Measurements from ENCODE around the gene TRA2B. TPM values are rescaled to one million over a fixed set of nuclear protein-coding genes. Genes with fewer than 3 reads are reported as not detected.

The TRA2B gene
- total RNA-seq, 1 donor from 2014 or later = 205 TPM

DNA sequence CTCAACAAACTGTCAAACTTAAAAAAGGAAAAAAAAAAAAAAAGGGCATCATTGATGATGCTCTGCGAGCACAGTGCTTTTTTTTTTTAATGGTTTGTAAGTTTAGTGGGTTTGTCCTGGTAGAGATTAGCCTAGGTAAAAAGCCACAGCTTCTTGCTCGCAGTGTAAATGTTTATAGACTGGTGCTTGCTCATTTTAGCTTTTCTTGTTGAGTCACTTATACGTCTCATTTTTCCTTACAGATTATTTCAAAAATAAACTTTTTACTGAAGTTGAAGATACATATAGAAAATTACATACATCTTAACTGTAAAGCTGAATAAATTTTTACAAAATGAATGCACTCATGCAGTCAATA, 16.5 kb upstream of the TRA2B start:
- H3K4me1 Mint-ChIP-seq (ENCODE audit: low read depth) = peaks cover 11% of the 10 kb centered on the region
- H3K4me3 Mint-ChIP-seq (ENCODE audit: low read depth) = no peak overlapping the region
- H3K27ac Mint-ChIP-seq = no peak overlapping the region
- no peaks in the 10 kb centered on the region for H3K36me3 Mint-ChIP-seq (ENCODE audit: insufficient read depth)
- peaks cover 12% of the 10 kb centered on the region for H3K27me3 Mint-ChIP-seq
- DNase-seq (ENCODE audit: low spot score, unreplicated experiment) = no peak
- H3K9me3 Mint-ChIP-seq (ENCODE audit: low read depth) = no peaks in the 10 kb centered on the region
- TF ChIP-seq, protein P1, sequence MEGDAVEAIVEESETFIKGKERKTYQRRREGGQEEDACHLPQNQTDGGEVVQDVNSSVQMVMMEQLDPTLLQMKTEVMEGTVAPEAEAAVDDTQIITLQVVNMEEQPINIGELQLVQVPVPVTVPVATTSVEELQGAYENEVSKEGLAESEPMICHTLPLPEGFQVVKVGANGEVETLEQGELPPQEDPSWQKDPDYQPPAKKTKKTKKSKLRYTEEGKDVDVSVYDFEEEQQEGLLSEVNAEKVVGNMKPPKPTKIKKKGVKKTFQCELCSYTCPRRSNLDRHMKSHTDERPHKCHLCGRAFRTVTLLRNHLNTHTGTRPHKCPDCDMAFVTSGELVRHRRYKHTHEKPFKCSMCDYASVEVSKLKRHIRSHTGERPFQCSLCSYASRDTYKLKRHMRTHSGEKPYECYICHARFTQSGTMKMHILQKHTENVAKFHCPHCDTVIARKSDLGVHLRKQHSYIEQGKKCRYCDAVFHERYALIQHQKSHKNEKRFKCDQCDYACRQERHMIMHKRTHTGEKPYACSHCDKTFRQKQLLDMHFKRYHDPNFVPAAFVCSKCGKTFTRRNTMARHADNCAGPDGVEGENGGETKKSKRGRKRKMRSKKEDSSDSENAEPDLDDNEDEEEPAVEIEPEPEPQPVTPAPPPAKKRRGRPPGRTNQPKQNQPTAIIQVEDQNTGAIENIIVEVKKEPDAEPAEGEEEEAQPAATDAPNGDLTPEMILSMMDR (IDR thresholded peaks at IDR 0.05; ENCODE audit: unreplicated experiment) = no peak

DNA sequence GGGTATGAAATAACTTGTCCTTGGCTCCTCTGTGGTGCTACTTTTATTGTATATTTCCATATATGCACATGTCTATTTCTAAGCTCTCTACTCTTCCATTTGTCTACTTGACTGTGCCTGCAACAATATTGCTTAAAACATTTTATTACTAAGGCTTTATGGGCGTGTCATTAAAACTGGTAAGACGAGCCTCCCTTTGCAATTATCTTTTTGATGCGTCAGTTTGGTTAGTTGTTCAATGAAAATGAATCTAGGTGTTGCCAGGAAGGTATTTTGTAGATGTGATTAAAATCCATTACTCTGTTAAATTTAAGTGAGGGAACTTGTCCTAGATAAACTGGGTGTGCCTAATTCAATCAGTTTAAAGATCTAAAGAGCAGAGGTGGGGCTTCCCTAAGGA, 12.9 kb upstream of the TRA2B start:
- H3K27ac Mint-ChIP-seq = no peak overlapping the region
- DNase-seq (ENCODE audit: low spot score, unreplicated experiment) = no peak
- no peaks in the 10 kb centered on the region for H3K9me3 Mint-ChIP-seq (ENCODE audit: low read depth)
- TF ChIP-seq, protein P1 (IDR thresholded peaks at IDR 0.05; ENCODE audit: unreplicated experiment) = no peak
- no peak overlapping the region for H3K4me3 Mint-ChIP-seq (ENCODE audit: low read depth)
- H3K36me3 Mint-ChIP-seq (ENCODE audit: insufficient read depth) = no peaks in the 10 kb centered on the region
- peaks cover 7% of the 10 kb centered on the region for H3K4me1 Mint-ChIP-seq (ENCODE audit: low read depth)
- H3K27me3 Mint-ChIP-seq = peaks cover 16% of the 10 kb centered on the region

DNA sequence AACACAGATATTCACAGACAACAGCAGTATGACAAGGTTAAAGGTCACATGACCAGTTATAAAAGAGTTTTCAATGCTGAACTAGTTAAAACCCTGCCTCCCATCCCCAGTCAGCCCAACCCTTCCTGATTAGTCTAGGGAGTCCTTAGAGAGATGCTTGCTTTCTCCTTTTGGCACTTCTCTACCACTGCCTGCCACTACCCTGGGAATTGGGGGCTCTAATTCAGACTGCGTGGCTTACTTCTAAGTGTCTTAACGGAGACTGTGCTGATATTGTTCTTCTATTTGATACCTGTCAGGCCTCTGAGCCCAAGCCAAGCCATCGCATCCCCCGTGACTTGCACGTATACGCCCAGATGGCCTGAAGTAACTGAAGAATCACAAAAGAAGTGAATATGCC, 11.7 kb upstream of the TRA2B start:
- TF ChIP-seq, protein P1 (IDR thresholded peaks at IDR 0.05; ENCODE audit: unreplicated experiment) = no peak
- Mint-ChIP-seq H3K4me1 (ENCODE audit: low read depth) (peaks cover 5% of the 10 kb centered on the region), H3K36me3 (ENCODE audit: insufficient read depth) (no peaks in the 10 kb centered on the region), H3K27me3 (peaks cover 16% of the 10 kb centered on the region), H3K27ac (no peak overlapping the region), H3K9me3 (ENCODE audit: low read depth) (no peaks in the 10 kb centered on the region), H3K4me3 (ENCODE audit: low read depth) (no peak overlapping the region)
- DNase-seq (ENCODE audit: low spot score, unreplicated experiment) = no peak

DNA sequence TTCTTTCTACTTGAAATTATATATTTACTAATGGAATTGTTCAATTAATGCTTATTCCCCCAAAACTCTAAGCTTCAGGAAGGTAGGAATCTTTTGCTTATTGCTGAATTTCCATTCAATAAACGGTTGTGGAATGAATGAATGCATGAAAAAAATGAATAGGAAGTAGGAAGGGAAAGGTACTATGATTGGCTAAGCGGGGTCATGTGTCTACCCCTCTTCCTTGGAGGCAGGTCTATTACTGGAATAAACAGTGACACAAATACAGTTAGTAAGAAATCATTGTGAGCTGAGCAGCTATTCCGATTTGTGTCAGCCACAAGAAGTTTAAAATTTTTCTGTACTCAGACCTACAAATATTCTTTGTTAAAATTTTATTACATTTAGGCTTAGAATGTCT, 10.5 kb upstream of the TRA2B start:
- TF ChIP-seq, protein P1 (IDR thresholded peaks at IDR 0.05; ENCODE audit: unreplicated experiment) = no peak
- H3K4me3 Mint-ChIP-seq (ENCODE audit: low read depth) = no peak overlapping the region
- DNase-seq (ENCODE audit: low spot score, unreplicated experiment) = no peak
- no peaks in the 10 kb centered on the region for H3K9me3 Mint-ChIP-seq (ENCODE audit: low read depth)
- H3K27ac Mint-ChIP-seq = no peak overlapping the region
- no peaks in the 10 kb centered on the region for H3K36me3 Mint-ChIP-seq (ENCODE audit: insufficient read depth)
- H3K27me3 Mint-ChIP-seq = peaks cover 16% of the 10 kb centered on the region
- H3K4me1 Mint-ChIP-seq (ENCODE audit: low read depth) = peaks cover 3% of the 10 kb centered on the region

DNA sequence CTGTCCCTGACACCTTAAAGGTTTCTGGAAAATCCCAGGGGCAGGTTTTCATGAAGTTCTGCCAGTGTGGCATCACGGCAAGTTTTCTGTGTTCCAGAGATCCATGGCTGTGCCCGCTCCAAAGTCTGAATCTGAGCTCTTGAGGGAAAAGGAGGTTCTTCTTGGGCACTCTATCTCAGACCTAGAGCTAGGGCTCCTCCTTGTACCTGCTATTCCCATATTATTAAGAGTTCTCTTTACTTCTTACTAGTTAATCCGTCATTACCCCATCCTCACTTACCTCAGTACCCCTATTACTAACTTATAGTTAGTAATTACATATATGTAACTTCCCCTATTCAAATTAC, 5.9 kb upstream of the TRA2B start:
- Mint-ChIP-seq H3K9me3 (ENCODE audit: low read depth) (peaks cover 4% of the 10 kb centered on the region), H3K27ac (no peak overlapping the region), H3K4me1 (ENCODE audit: low read depth) (peaks cover 2% of the 10 kb centered on the region), H3K36me3 (ENCODE audit: insufficient read depth) (peaks cover 3% of the 10 kb centered on the region), H3K27me3 (peaks cover 14% of the 10 kb centered on the region), H3K4me3 (ENCODE audit: low read depth) (no peak overlapping the region)
- DNase-seq (ENCODE audit: low spot score, unreplicated experiment) = no peak
- TF ChIP-seq, protein P1 (IDR thresholded peaks at IDR 0.05; ENCODE audit: unreplicated experiment) = peak; percentile 2
